Prostate gland (tissue), 2 donors: ENCODE data around the gene STAB1. TPM values are rescaled to one million over a fixed set of nuclear protein-coding genes. Genes with fewer than 3 reads are reported as not detected.

Experiments
- DNase-seq: peaks from one replicate; pipeline ENCODE4 v3.0.0-alpha.2; 2019; ENCODE audit warnings: low spot score
- H3K27ac ChIP-seq, 2 donors: fragments of 200-600 bp; sonication (generic); 2 replicates each; pipeline ENCODE4 v1.5.1; 2017 to 2019
- H3K27me3 ChIP-seq: fragments of 200-600 bp; sonication (generic); replicated peaks from 2 replicates; pipeline ENCODE4 v1.5.1; 2019; ENCODE audit not compliant: insufficient read depth
- H3K36me3 ChIP-seq, 2 donors: fragments of 200-600 bp; sonication (generic); 1 replicate in 1 of 2; 2 replicates in 1 of 2; pipeline versions ENCODE4 v1.5.1 to v1.8.1; 2017 to 2019
- H3K4me1 ChIP-seq: fragments of 200-600 bp; sonication (generic); replicated peaks from 2 replicates; pipeline ENCODE4 v1.5.1; 2019
- H3K4me3 ChIP-seq, 2 donors: fragments of 200-600 bp; sonication (generic); 2 replicates each; pipeline ENCODE4 v1.5.1; 2017 to 2019
- H3K9me3 ChIP-seq: fragments of 200-600 bp; sonication (generic); 2 replicates; pipeline ENCODE4 v1.5.1; 2017
- POLR2A ChIP-seq: fragments of 450-650 bp; IDR thresholded peaks from one replicate; pipeline ENCODE4 v1.6.1; 2016; ENCODE audit warnings: antibody characterized with exemption, mild to moderate bottlenecking
- POLR2AphosphoS5 ChIP-seq: sonication (generic); formaldehyde crosslinking; IDR thresholded peaks from one replicate; pipeline ENCODE4 v1.6.1; 2017; ENCODE audit warnings: antibody characterized with exemption
- WGBS: methylation state at CpG from one replicate; pipeline ENCODE4 v1.1.5; 2018; 5-methylcytosine and 5-hydroxymethylcytosine counted together
- intact Hi-C: fragments of 100-400 bp; cut with DNase I; formaldehyde crosslinking; loops from one replicate; pipeline ENCODE4 v1.14.2; 2022
- total RNA-seq, 2 donors: library from RNA; depleted of rRNA; stranded (reverse); fragments of >200 nt; gene quantifications; one replicate each; pipeline ENCODE4 v1.1.0, GENCODE V29; 2016
- TF ChIP-seq, protein P1 (sequence below), 4 experiments: fragments of 200-600 bp in 2 of 4; fragments of 450-650 bp in 2 of 4; sonication (generic) in 2 of 4; IDR thresholded peaks; 1 replicate in 3 of 4; 2 replicates in 1 of 4; pipeline ENCODE4 v1.5.1; 2016 to 2019; ENCODE audit warnings: antibody characterized with exemption in 4 of 4, mild to moderate bottlenecking in 2 of 4, moderate library complexity in 2 of 4

Gene STAB1
- total RNA-seq, 2 donors from 2014 or later, result 21.8 to 68.6 TPM

DNA sequence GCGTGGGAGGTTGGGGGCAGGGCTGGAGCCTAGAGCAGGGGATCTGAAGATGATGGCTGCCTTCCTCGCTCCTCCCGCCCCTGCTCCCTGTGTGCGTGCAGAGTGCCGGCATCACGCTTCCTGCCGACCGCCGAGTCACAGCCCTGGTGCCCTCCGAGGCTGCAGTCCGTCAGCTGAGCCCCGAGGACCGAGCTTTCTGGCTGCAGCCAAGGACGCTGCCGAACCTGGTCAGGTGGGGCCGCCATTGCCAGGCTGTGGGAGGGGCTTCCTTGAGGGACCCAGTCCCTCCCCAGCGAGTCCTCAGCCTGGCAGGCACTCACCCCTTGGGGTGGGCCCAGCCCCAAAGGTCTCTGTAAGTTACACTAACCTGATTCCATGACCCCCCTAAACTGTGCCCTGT, 17.6 kb downstream of the STAB1 start:
- Histone ChIP-seq H3K9me3 (no peaks in the 10 kb centered on the region), H3K4me3 (no peak overlapping the region), H3K27ac (no peak overlapping the region), H3K4me1 (no peaks in the 10 kb centered on the region), H3K27me3 (no peaks in the 10 kb centered on the region), H3K36me3 (no peaks in the 10 kb centered on the region)
- intact Hi-C loops, result no loop called here
- 73% methylated on average over 17 of the region's 17 CpGs for WGBS
- DNase-seq, result no peak
- TF ChIP-seq POLR2A (no peak), POLR2AphosphoS5 (no peak)
- TF ChIP-seq, protein P1, sequence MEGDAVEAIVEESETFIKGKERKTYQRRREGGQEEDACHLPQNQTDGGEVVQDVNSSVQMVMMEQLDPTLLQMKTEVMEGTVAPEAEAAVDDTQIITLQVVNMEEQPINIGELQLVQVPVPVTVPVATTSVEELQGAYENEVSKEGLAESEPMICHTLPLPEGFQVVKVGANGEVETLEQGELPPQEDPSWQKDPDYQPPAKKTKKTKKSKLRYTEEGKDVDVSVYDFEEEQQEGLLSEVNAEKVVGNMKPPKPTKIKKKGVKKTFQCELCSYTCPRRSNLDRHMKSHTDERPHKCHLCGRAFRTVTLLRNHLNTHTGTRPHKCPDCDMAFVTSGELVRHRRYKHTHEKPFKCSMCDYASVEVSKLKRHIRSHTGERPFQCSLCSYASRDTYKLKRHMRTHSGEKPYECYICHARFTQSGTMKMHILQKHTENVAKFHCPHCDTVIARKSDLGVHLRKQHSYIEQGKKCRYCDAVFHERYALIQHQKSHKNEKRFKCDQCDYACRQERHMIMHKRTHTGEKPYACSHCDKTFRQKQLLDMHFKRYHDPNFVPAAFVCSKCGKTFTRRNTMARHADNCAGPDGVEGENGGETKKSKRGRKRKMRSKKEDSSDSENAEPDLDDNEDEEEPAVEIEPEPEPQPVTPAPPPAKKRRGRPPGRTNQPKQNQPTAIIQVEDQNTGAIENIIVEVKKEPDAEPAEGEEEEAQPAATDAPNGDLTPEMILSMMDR (IDR thresholded peaks at IDR 0.05), result no peak

DNA sequence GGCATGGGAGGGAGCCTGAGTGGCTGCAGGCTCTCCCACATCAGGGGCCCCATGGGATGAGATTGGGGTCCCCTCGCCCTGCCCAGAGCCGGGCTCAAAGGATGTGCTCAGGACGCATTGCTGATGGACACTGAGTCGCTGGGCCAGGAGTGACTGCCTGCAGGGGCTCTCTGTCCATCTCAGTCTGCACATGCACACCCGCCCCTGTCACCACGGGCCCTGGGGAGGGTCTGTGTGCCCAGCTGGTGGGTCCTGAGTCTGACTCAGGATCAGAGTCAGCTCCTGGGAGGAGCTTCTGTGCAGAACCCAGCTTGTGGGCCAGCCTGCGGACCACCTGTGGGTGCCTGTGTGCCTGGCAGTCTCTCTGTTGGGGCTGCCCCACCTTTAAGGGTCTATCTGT, 18.1 kb downstream of the STAB1 start:
- no peaks in the 10 kb centered on the region for H3K4me1 ChIP-seq
- H3K27ac ChIP-seq, result no peak overlapping the region
- TF ChIP-seq POLR2A, result no peak
- TF ChIP-seq, protein P1 (IDR thresholded peaks at IDR 0.05), result no peak
- no peak for TF ChIP-seq POLR2AphosphoS5
- WGBS, result 90% methylated on average over 6 of the region's 7 CpGs
- no peaks in the 10 kb centered on the region for H3K9me3 ChIP-seq
- H3K36me3 ChIP-seq, result no peaks in the 10 kb centered on the region
- no peaks in the 10 kb centered on the region for H3K27me3 ChIP-seq
- intact Hi-C loops, result no loop called here
- no peak overlapping the region for H3K4me3 ChIP-seq
- no peak for DNase-seq

DNA sequence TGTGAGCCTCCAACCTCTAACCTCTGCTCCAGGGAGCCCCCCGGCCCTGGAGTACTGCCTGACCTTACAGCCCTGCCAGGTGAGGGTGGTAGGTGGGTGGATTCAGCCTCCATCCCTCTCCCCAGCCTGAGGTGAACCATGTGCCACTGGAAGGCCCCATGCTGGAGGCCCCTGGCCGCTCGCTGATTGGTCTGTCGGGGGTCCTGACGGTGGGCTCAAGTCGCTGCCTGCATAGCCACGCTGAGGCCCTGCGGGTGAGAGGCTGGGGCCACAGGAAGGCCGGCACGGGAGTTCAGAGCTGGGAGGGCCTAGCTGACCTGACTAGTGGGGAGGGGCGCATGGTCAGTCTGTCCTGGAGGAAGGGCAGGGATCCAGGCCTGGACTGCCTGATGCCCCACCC, 19.4 kb downstream of the STAB1 start:
- H3K4me1 ChIP-seq, result no peaks in the 10 kb centered on the region
- no peak for TF ChIP-seq POLR2A
- TF ChIP-seq POLR2AphosphoS5, result no peak
- TF ChIP-seq, protein P1 (IDR thresholded peaks at IDR 0.05), result no peak
- intact Hi-C loops, result no loop called here
- no peak overlapping the region for H3K4me3 ChIP-seq
- no peaks in the 10 kb centered on the region for H3K9me3 ChIP-seq
- no peaks in the 10 kb centered on the region for H3K27me3 ChIP-seq
- no peaks in the 10 kb centered on the region for H3K36me3 ChIP-seq
- DNase-seq, result no peak
- 78% methylated on average over 11 of the region's 11 CpGs for WGBS
- no peak overlapping the region for H3K27ac ChIP-seq

- DNase-seq, result no peak
- H3K27ac ChIP-seq, result no peak overlapping the region
- H3K9me3 ChIP-seq, result no peaks in the 10 kb centered on the region
- 56% methylated on average over 6 of the region's 6 CpGs for WGBS
- H3K36me3 ChIP-seq, result no peaks in the 10 kb centered on the region
- TF ChIP-seq POLR2AphosphoS5 (no peak), POLR2A (no peak)
- TF ChIP-seq, protein P1 (IDR thresholded peaks at IDR 0.05), result no peak
- H3K4me1 ChIP-seq, result no peaks in the 10 kb centered on the region
- no peaks in the 10 kb centered on the region for H3K27me3 ChIP-seq
- intact Hi-C loops, result no loop called here
- H3K4me3 ChIP-seq, result no peak overlapping the region
Observed at GRCh38 chr3:52515192-52515591, 20.1 kb downstream of the STAB1 start.

DNA sequence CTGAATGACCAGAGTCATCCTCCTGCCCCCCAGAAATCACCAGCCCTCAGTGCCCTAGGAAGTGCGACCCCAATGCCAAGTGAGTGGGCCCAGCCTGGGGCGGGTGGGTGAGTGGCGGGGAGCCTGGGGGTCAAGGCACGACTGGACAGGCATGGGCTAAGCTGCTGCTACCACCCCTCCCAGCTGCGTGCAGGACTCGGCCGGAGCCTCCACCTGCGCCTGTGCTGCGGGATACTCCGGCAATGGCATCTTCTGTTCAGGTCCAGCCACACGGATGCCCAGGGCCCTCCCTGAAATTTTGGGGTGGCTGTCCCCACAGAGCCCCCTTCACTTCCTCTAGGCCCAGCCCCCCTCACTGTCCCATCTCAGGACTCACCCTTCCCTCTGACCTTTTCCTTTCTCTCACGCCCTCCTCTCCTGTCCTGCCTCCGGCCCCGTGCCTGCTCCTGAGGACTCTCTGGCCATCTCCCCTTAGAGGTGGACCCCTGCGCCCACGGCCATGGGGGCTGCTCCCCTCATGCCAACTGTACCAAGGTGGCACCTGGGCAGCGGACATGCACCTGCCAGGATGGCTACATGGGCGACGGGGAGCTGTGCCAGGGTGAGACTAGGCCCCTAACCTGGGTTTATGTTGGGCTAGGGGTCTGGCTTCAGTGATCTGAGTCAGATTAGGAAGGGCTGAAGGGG, 21.5 kb downstream of the STAB1 start:
- H3K4me1 ChIP-seq, result no peaks in the 10 kb centered on the region
- no peaks in the 10 kb centered on the region for H3K9me3 ChIP-seq
- 93% methylated on average over 18 of the region's 19 CpGs for WGBS
- TF ChIP-seq, protein P1 (IDR thresholded peaks at IDR 0.05), result no peak
- no peak for TF ChIP-seq POLR2A
- no peak for TF ChIP-seq POLR2AphosphoS5
- no peaks in the 10 kb centered on the region for H3K27me3 ChIP-seq
- no peak for DNase-seq
- no peak overlapping the region for H3K4me3 ChIP-seq
- intact Hi-C loops, result no loop called here
- no peak overlapping the region for H3K27ac ChIP-seq
- no peaks in the 10 kb centered on the region for H3K36me3 ChIP-seq
